Measurements from ENCODE around the gene JAZF1. TPM values are rescaled to one million over a fixed set of nuclear protein-coding genes. Genes with fewer than 3 reads are reported as not detected.

Gene JAZF1
- total and polyA plus RNA-seq, 2 donors: 3.9 to 14.5 TPM

GRCh38 chr7:28128608-28129007 lies 52.0 kb downstream of the JAZF1 start:
- Histone ChIP-seq H3K4me3 (ENCODE audit: low read length in 2 of 2) (no peak overlapping the region), H3K4me1 (ENCODE audit: control insufficient read depth in 2 of 2, insufficient read depth in 2 of 2, low read length in 2 of 2) (no peaks in the 10 kb centered on the region), H3K27me3 (ENCODE audit: control insufficient read depth in 2 of 2, insufficient read depth in 1 of 2, low read length in 1 of 2) (no peaks in the 10 kb centered on the region), H3K9me3 (ENCODE audit: control insufficient read depth in 2 of 2, insufficient read depth in 1 of 2, low read length in 1 of 2) (no peaks in the 10 kb centered on the region), H3K27ac (ENCODE audit: low read depth in 1 of 2, low read length in 1 of 2) (no peak overlapping the region), H3K36me3 (ENCODE audit: control insufficient read depth in 2 of 2, insufficient read depth in 2 of 2, low read length in 1 of 2) (no peaks in the 10 kb centered on the region)
- DNase-seq (ENCODE audit: low read depth in 6 of 9, low spot score in 9 of 9): no peak

- no peaks in the 10 kb centered on the region for H3K9me3 ChIP-seq (ENCODE audit: control insufficient read depth in 2 of 2, insufficient read depth in 1 of 2, low read length in 1 of 2)
- H3K27ac ChIP-seq (ENCODE audit: low read depth in 1 of 2, low read length in 1 of 2): no peak overlapping the region
- H3K36me3 ChIP-seq (ENCODE audit: control insufficient read depth in 2 of 2, insufficient read depth in 2 of 2, low read length in 1 of 2): no peaks in the 10 kb centered on the region
- DNase-seq (ENCODE audit: low read depth in 6 of 9, low spot score in 9 of 9): no peak
- no peaks in the 10 kb centered on the region for H3K27me3 ChIP-seq (ENCODE audit: control insufficient read depth in 2 of 2, insufficient read depth in 1 of 2, low read length in 1 of 2)
- H3K4me3 ChIP-seq (ENCODE audit: low read length in 2 of 2): no peak overlapping the region
- 95% methylated on average over 5 of the region's 5 CpGs for WGBS
- H3K4me1 ChIP-seq (ENCODE audit: control insufficient read depth in 2 of 2, insufficient read depth in 2 of 2, low read length in 2 of 2): no peaks in the 10 kb centered on the region
Observed at GRCh38 chr7:28126410-28127041, 54.1 kb downstream of the JAZF1 start.

GRCh38 chr7:28125431-28126409 lies 54.9 kb downstream of the JAZF1 start:
- Histone ChIP-seq H3K9me3 (ENCODE audit: control insufficient read depth in 2 of 2, insufficient read depth in 1 of 2, low read length in 1 of 2) (no peaks in the 10 kb centered on the region), H3K36me3 (ENCODE audit: control insufficient read depth in 2 of 2, insufficient read depth in 2 of 2, low read length in 1 of 2) (no peaks in the 10 kb centered on the region), H3K27ac (ENCODE audit: low read depth in 1 of 2, low read length in 1 of 2) (no peak overlapping the region), H3K4me1 (ENCODE audit: control insufficient read depth in 2 of 2, insufficient read depth in 2 of 2, low read length in 2 of 2) (no peaks in the 10 kb centered on the region), H3K4me3 (ENCODE audit: low read length in 2 of 2) (no peak overlapping the region), H3K27me3 (ENCODE audit: control insufficient read depth in 2 of 2, insufficient read depth in 1 of 2, low read length in 1 of 2) (no peaks in the 10 kb centered on the region)
- DNase-seq (ENCODE audit: low read depth in 6 of 9, low spot score in 9 of 9): no peak
- 97% methylated on average over 4 of the region's 4 CpGs for WGBS

DNA sequence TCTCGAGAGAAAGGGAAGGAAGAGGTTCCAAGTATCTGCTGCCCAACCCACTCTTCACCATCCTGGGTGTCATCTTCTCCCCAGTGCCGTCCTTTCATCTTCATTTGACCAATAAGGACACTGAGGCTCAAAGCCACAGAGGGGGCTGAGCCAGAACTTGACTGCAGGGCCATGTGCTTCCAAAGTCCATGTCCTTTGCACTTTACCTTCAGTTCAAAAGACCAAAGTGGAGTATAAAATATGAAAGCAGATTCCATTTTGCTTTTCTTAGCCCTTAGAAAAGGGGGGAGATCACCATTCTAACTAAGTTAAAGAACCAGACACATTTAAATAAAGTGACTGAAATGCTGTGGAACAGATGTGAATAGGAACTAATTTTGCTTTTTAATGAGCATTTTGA lies 56.2 kb downstream of the JAZF1 start:
- DNase-seq (ENCODE audit: low read depth in 6 of 9, low spot score in 9 of 9): no peak
- Histone ChIP-seq H3K9me3 (ENCODE audit: control insufficient read depth in 2 of 2, insufficient read depth in 1 of 2, low read length in 1 of 2) (no peaks in the 10 kb centered on the region), H3K36me3 (ENCODE audit: control insufficient read depth in 2 of 2, insufficient read depth in 2 of 2, low read length in 1 of 2) (no peaks in the 10 kb centered on the region), H3K27ac (ENCODE audit: low read depth in 1 of 2, low read length in 1 of 2) (no peak overlapping the region), H3K27me3 (ENCODE audit: control insufficient read depth in 2 of 2, insufficient read depth in 1 of 2, low read length in 1 of 2) (no peaks in the 10 kb centered on the region), H3K4me3 (ENCODE audit: low read length in 2 of 2) (no peak overlapping the region), H3K4me1 (ENCODE audit: control insufficient read depth in 2 of 2, insufficient read depth in 2 of 2, low read length in 2 of 2) (no peaks in the 10 kb centered on the region)
- WGBS: 89% methylated on average over 2 of the region's 2 CpGs

DNA sequence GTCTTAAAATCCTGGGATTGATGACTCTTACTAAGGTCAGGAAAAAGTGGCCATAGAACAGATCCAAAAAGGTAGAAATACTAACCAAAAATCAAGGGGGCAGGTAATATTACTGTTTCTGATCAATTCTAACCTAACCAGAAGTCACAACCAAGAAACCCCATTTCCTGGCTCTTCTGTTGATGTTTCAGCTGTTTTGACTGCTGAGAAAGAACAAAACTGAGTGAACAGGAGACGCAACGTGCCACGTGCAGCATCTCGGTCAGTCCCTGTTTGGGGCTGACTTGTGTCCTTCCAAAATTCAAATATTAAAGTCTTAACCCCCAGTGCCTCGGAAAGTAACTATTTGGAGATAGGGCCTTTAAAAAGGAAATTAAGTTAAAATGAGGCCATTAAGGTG lies 56.8 kb downstream of the JAZF1 start:
- 98% methylated on average over 5 of the region's 5 CpGs for WGBS
- H3K27ac ChIP-seq (ENCODE audit: low read depth in 1 of 2, low read length in 1 of 2): no peak overlapping the region
- H3K4me1 ChIP-seq (ENCODE audit: control insufficient read depth in 2 of 2, insufficient read depth in 2 of 2, low read length in 2 of 2): no peaks in the 10 kb centered on the region

DNA sequence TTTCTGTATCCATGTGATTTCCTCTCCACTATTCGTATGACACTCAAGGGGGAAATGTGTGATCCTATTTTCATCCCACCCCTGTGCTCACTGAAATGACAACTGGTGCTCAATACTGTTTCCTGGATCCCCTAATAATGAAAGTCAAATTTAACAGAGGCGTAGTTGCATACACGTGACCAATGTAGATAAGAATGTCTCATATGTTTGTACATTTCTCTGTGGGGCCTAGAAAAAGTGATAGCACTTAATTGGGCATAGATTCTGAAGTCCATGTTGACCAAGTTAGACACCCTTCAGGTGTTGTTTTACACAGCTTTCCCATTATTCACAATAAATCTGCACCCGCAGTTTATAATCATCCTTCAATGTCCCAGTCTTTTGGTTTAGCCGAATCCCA lies 59.1 kb downstream of the JAZF1 start:
- Histone ChIP-seq H3K4me3 (ENCODE audit: low read length in 2 of 2) (no peak overlapping the region), H3K4me1 (ENCODE audit: control insufficient read depth in 2 of 2, insufficient read depth in 2 of 2, low read length in 2 of 2) (no peaks in the 10 kb centered on the region), H3K36me3 (ENCODE audit: control insufficient read depth in 2 of 2, insufficient read depth in 2 of 2, low read length in 1 of 2) (no peaks in the 10 kb centered on the region), H3K9me3 (ENCODE audit: control insufficient read depth in 2 of 2, insufficient read depth in 1 of 2, low read length in 1 of 2) (no peaks in the 10 kb centered on the region), H3K27ac (ENCODE audit: low read depth in 1 of 2, low read length in 1 of 2) (no peak overlapping the region), H3K27me3 (ENCODE audit: control insufficient read depth in 2 of 2, insufficient read depth in 1 of 2, low read length in 1 of 2) (no peaks in the 10 kb centered on the region)
- 98% methylated on average over 5 of the region's 5 CpGs for WGBS
- DNase-seq (ENCODE audit: low read depth in 6 of 9, low spot score in 9 of 9): no peak

More for the DNA sequence above, 56.8 kb downstream of the JAZF1 start:
- DNase-seq (ENCODE audit: low read depth in 6 of 9, low spot score in 9 of 9): peak in 1 of 9 donors; percentile 9
- Histone ChIP-seq H3K4me3 (ENCODE audit: low read length in 2 of 2) (no peak overlapping the region), H3K36me3 (ENCODE audit: control insufficient read depth in 2 of 2, insufficient read depth in 2 of 2, low read length in 1 of 2) (no peaks in the 10 kb centered on the region), H3K9me3 (ENCODE audit: control insufficient read depth in 2 of 2, insufficient read depth in 1 of 2, low read length in 1 of 2) (no peaks in the 10 kb centered on the region), H3K27me3 (ENCODE audit: control insufficient read depth in 2 of 2, insufficient read depth in 1 of 2, low read length in 1 of 2) (no peaks in the 10 kb centered on the region)

DNA sequence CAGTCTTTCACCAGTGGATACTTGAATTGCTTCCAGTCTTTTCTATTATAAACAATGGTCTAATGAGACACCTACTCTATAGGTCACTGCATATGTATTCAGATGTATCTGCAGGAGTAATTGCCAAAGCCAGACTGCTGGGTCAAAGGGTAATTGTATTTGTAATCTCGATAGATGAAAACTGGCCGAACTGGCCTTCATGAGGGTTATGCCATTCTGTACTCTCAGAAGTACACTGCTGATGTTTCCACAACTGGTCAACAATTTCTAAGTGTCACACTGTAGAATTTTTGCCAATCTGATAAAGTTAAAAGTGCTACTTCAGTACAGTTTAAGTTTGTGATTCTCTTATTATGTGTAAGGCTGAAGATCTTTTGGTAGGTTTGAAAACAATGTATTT lies 64.6 kb downstream of the JAZF1 start:
- Histone ChIP-seq H3K36me3 (ENCODE audit: control insufficient read depth in 2 of 2, insufficient read depth in 2 of 2, low read length in 1 of 2) (no peaks in the 10 kb centered on the region), H3K4me1 (ENCODE audit: control insufficient read depth in 2 of 2, insufficient read depth in 2 of 2, low read length in 2 of 2) (no peaks in the 10 kb centered on the region), H3K9me3 (ENCODE audit: control insufficient read depth in 2 of 2, insufficient read depth in 1 of 2, low read length in 1 of 2) (no peaks in the 10 kb centered on the region), H3K27ac (ENCODE audit: low read depth in 1 of 2, low read length in 1 of 2) (no peak overlapping the region), H3K27me3 (ENCODE audit: control insufficient read depth in 2 of 2, insufficient read depth in 1 of 2, low read length in 1 of 2) (no peaks in the 10 kb centered on the region), H3K4me3 (ENCODE audit: low read length in 2 of 2) (no peak overlapping the region)
- WGBS: 97% methylated on average over 2 of the region's 2 CpGs
- no peak for DNase-seq (ENCODE audit: low read depth in 6 of 9, low spot score in 9 of 9)

DNA sequence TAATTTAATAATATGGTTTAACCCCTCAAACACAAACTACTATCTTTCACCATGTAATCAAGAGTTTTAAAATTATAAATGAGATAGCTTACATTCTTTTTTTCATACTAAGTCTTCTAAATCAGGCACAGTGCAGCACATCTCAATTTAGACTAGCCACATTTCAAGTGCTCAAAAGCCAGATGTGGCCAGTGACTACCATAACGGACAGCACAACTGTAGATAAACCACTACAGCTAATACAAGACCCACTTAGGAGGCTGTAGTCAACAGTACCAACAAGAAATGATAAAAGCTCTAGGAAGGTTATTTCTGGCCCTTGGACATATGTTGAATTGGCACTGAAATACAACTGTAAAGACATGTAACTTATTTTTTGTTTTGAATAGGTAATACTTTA lies 65.3 kb downstream of the JAZF1 start:
- H3K36me3 ChIP-seq (ENCODE audit: control insufficient read depth in 2 of 2, insufficient read depth in 2 of 2, low read length in 1 of 2): no peaks in the 10 kb centered on the region
- no peaks in the 10 kb centered on the region for H3K9me3 ChIP-seq (ENCODE audit: control insufficient read depth in 2 of 2, insufficient read depth in 1 of 2, low read length in 1 of 2)
- no peak for DNase-seq (ENCODE audit: low read depth in 6 of 9, low spot score in 9 of 9)
- no peaks in the 10 kb centered on the region for H3K27me3 ChIP-seq (ENCODE audit: control insufficient read depth in 2 of 2, insufficient read depth in 1 of 2, low read length in 1 of 2)
- no peaks in the 10 kb centered on the region for H3K4me1 ChIP-seq (ENCODE audit: control insufficient read depth in 2 of 2, insufficient read depth in 2 of 2, low read length in 2 of 2)
- no peak overlapping the region for H3K27ac ChIP-seq (ENCODE audit: low read depth in 1 of 2, low read length in 1 of 2)
- WGBS: 94% methylated on average over 1 of the region's 1 CpG
- no peak overlapping the region for H3K4me3 ChIP-seq (ENCODE audit: low read length in 2 of 2)

- WGBS: 94% methylated on average over 4 of the region's 4 CpGs
Observed at GRCh38 chr7:28114056-28114455, 66.5 kb downstream of the JAZF1 start.

More at GRCh38 chr7:28114056-28114455, 66.5 kb downstream of the JAZF1 start:
- no peak for DNase-seq (ENCODE audit: low read depth in 6 of 9, low spot score in 9 of 9)
- no peaks in the 10 kb centered on the region for H3K36me3 ChIP-seq (ENCODE audit: control insufficient read depth in 2 of 2, insufficient read depth in 2 of 2, low read length in 1 of 2)
- H3K9me3 ChIP-seq (ENCODE audit: control insufficient read depth in 2 of 2, insufficient read depth in 1 of 2, low read length in 1 of 2): no peaks in the 10 kb centered on the region
- H3K27me3 ChIP-seq (ENCODE audit: control insufficient read depth in 2 of 2, insufficient read depth in 1 of 2, low read length in 1 of 2): no peaks in the 10 kb centered on the region
- no peaks in the 10 kb centered on the region for H3K4me1 ChIP-seq (ENCODE audit: control insufficient read depth in 2 of 2, insufficient read depth in 2 of 2, low read length in 2 of 2)
- H3K27ac ChIP-seq (ENCODE audit: low read depth in 1 of 2, low read length in 1 of 2): no peak overlapping the region
- no peak overlapping the region for H3K4me3 ChIP-seq (ENCODE audit: low read length in 2 of 2)

Data from thymus (tissue), 11 donors.